OCI-LY7 (cell line): ENCODE results near the gene WWOX.

ENCODE experiments used
- CTCF ChIP-seq: fragments of 200-600 bp; sonication (generic); conservative IDR thresholded peaks from 2 replicates; pipeline ENCODE4 v1.5.1; 2014; ENCODE audit warnings: mild to moderate bottlenecking, antibody characterized with exemption, low read length, moderate library complexity, mixed read lengths
- EZH2phosphoT487 ChIP-seq: fragments of 200-600 bp; sonication (generic); IDR thresholded peaks from 2 replicates; pipeline ENCODE4 v1.6.1; 2018; ENCODE audit warnings: low read depth, borderline replicate concordance, mild to moderate bottlenecking, mixed run types, antibody characterized with exemption, low read length, moderate library complexity, mixed read lengths

DNA sequence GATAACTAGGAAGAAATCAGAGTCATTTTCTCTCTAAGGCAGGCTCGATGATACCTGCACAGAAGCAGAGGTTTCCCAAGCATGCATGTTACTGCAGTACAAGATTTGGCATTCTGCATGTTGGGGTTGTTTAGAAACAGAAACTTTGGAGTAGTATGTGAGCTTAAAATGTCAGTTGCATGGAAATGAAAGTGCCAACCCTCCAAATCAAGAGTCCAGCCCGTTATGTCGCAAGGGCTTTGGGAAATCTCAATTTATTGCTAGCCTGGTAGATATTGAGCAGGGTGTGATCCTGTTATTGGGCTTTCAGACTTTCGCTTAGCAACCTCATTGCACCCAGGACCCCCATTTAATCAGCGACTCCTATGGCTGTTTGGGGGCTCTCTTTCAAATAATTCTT lies 1010.3 kb downstream of the WWOX start:
- TF ChIP-seq CTCF (no peak), EZH2phosphoT487 (no peak)
